Putamen (tissue), 1 donor: ENCODE measurements around the gene STAT3.

Source experiments
- DNase-seq: peaks from one replicate; pipeline ENCODE4 v3.0.0-alpha.2; 2016; ENCODE audit warnings: low spot score

Gene STAT3

GRCh38 chr17:42294469-42295398 is 93.5 kb downstream of the STAT3 start:
- DNase-seq, result no peak

GRCh38 chr17:42291129-42291528 is 97.1 kb downstream of the STAT3 start:
- no peak for DNase-seq

GRCh38 chr17:42290577-42290976 is 97.7 kb downstream of the STAT3 start:
- DNase-seq, result no peak

GRCh38 chr17:42289611-42290181 is 98.5 kb downstream of the STAT3 start:
- no peak for DNase-seq

- DNase-seq, result no peak
These were observed 99.2 kb downstream of the STAT3 start for GRCh38 chr17:42288803-42289610.

- DNase-seq, result peak; percentile 68
These were observed 100.1 kb downstream of the STAT3 start, which contains the start of gene STAT5A for GRCh38 chr17:42287977-42288802. TSS of gene STAT5A (plus strand) at chr17:42288498. CDS start at chr17:42289412, 914 bp downstream.

GRCh38 chr17:42287305-42287976 is 100.8 kb downstream of the STAT3 start:
- peak; percentile 62 for DNase-seq

GRCh38 chr17:42286411-42287221 is 101.6 kb downstream of the STAT3 start:
- no peak for DNase-seq

- DNase-seq, result no peak
These were observed 102.7 kb downstream of the STAT3 start for GRCh38 chr17:42285346-42286050.

- no peak for DNase-seq
These were observed 103.7 kb downstream of the STAT3 start for GRCh38 chr17:42284566-42284965.

GRCh38 chr17:42284024-42284369 is 104.2 kb downstream of the STAT3 start:
- no peak for DNase-seq

GRCh38 chr17:42283241-42284023 is 104.8 kb downstream of the STAT3 start:
- DNase-seq, result no peak

GRCh38 chr17:42282478-42283080 is 105.7 kb downstream of the STAT3 start:
- no peak for DNase-seq

GRCh38 chr17:42281571-42282096 is 106.6 kb downstream of the STAT3 start:
- no peak for DNase-seq

- no peak for DNase-seq
These were observed 108.2 kb downstream of the STAT3 start for GRCh38 chr17:42279776-42280630.

- DNase-seq, result no peak
These were observed 110.9 kb downstream of the STAT3 start for GRCh38 chr17:42277342-42277712.
